PC-3 (cell line): ENCODE data around the gene UBFD1. TPM values are rescaled to one million over a fixed set of nuclear protein-coding genes. Genes with fewer than 3 reads are reported as not detected.

Experiments
- ATAC-seq: fragments of 200-7000 bp; cut with Tn5 transposase; 2 replicates; pipeline ENCODE4 v1.9.1; 2020; ENCODE audit warnings: mild to moderate bottlenecking, moderate library complexity
- BruUV-seq: library from RNA; stranded (reverse); fragments of 400-500 nt; replicated peaks from 2 replicates; lab custom pipeline; 2021; lab: Mats Ljungman, UMichigan
- CTCF ChIA-PET: fragments of 300-600 bp; sonication (Branson Sonifier 250); formaldehyde crosslinking; loops from one replicate; lab custom pipeline; 2022; ENCODE audit warnings: antibody characterized with exemption; lab: Charles Lee
- POLR2A ChIA-PET: fragments of 300-600 bp; sonication (Branson Sonifier 250); formaldehyde crosslinking; loops from one replicate; lab custom pipeline; 2022; ENCODE audit warnings: antibody characterized with exemption; ENCODE audit not compliant: unreplicated experiment; lab: Charles Lee
- DNase-seq: peaks from one replicate; pipeline ENCODE4 v3.0.0-alpha.2; 2015
- H2AFZ ChIP-seq: fragments of 300-600 bp; sonication (generic); 2 replicates; pipeline ENCODE4 v1.6.0; 2016; ENCODE audit warnings: antibody characterized with exemption, low read length
- H3F3A ChIP-seq: fragments of 300-600 bp; sonication (generic); one replicate; pipeline ENCODE4 v1.6.0; 2017; ENCODE audit warnings: antibody characterized with exemption, low read length, control low read depth, mild to moderate bottlenecking; ENCODE audit not compliant: unreplicated experiment
- H3K27ac ChIP-seq: fragments of 300-600 bp; sonication (generic); 2 replicates; pipeline ENCODE4 v1.5.1; 2016; ENCODE audit warnings: mild to moderate bottlenecking, low read length
- H3K27me3 ChIP-seq: fragments of 300-600 bp; sonication (generic); 2 replicates; pipeline ENCODE4 v1.6.1; 2016; ENCODE audit warnings: low read length, mixed read lengths
- H3K36me3 ChIP-seq: fragments of 300-600 bp; sonication (generic); 2 replicates; pipeline ENCODE4 v1.6.1; 2016; ENCODE audit warnings: low read depth, mixed run types, low read length, mixed read lengths
- H3K4me1 ChIP-seq: fragments of 300-600 bp; sonication (generic); 2 replicates; pipeline ENCODE4 v1.5.1; 2016; ENCODE audit warnings: low read length; ENCODE audit not compliant: insufficient read depth
- H3K4me2 ChIP-seq: fragments of 300-600 bp; sonication (generic); 2 replicates; pipeline ENCODE4 v1.6.0; 2016; ENCODE audit warnings: low read length
- H3K4me3 ChIP-seq: fragments of 300-600 bp; sonication (generic); 2 replicates; pipeline ENCODE4 v1.5.1; 2016; ENCODE audit warnings: mild to moderate bottlenecking, low read length, mixed read lengths
- H3K79me2 ChIP-seq: fragments of 300-600 bp; sonication (generic); 2 replicates; pipeline ENCODE4 v1.6.1; 2017; ENCODE audit warnings: low read length, mixed read lengths
- H3K9ac ChIP-seq: fragments of 300-600 bp; sonication (generic); 2 replicates; pipeline ENCODE4 v1.6.0; 2016; ENCODE audit warnings: mild to moderate bottlenecking, low read length
- H3K9me2 ChIP-seq: fragments of 300-600 bp; sonication (generic); replicated peaks from 2 replicates; pipeline ENCODE4 v1.6.1; 2016; ENCODE audit warnings: mixed run types, low read length, mixed read lengths
- H3K9me3 ChIP-seq: fragments of 300-600 bp; sonication (generic); 2 replicates; pipeline ENCODE4 v1.6.1; 2016; ENCODE audit warnings: low read length, mixed read lengths
- H4K20me1 ChIP-seq: fragments of 300-600 bp; sonication (generic); 2 replicates; pipeline ENCODE4 v1.6.1; 2016; ENCODE audit warnings: low read length, mixed read lengths
- EZH2 ChIP-seq: fragments of 300-600 bp; sonication (generic); IDR thresholded peaks from one replicate; pipeline ENCODE4 v1.6.1; 2017; ENCODE audit warnings: antibody characterized with exemption, mild to moderate bottlenecking, low read length; ENCODE audit not compliant: unreplicated experiment
- EZH2phosphoT487 ChIP-seq: fragments of 300-600 bp; sonication (generic); IDR thresholded peaks from 2 replicates; pipeline ENCODE4 v1.6.1; 2018; ENCODE audit warnings: mild to moderate bottlenecking, antibody characterized with exemption, low read length, borderline replicate concordance
- intact Hi-C: fragments of 100-400 bp; cut with micrococcal nuclease; formaldehyde crosslinking; loops from 2 replicates; pipeline ENCODE4 v1.9.0; 2023
- total RNA-seq: library from RNA; depleted of rRNA; stranded (reverse); fragments of >200 nt; gene quantifications from 2 replicates; pipeline ENCODE4 v1.2.3, GENCODE V29; 2014
- TF ChIP-seq, protein P1 (sequence below): fragments of 300-600 bp; sonication (generic); conservative IDR thresholded peaks from 2 replicates; pipeline ENCODE4 v1.5.1; 2017; ENCODE audit warnings: antibody characterized with exemption, low read depth, mild to moderate bottlenecking, low read length

UBFD1 gene
- total RNA-seq, 1 experiment from 2014 or later = 69.7 TPM

- Histone ChIP-seq H3K27ac (no peak overlapping the region), H3K27me3 (no peaks in the 10 kb centered on the region), H3K79me2 (peaks cover 41% of the 10 kb centered on the region), H3K9me2 (no peaks in the 10 kb centered on the region), H3K36me3 (peaks cover 41% of the 10 kb centered on the region), H3K4me2 (no peak overlapping the region), H3K4me1 (peaks cover 3% of the 10 kb centered on the region; the same call in 1 of the 2 replicates), H4K20me1 (no peaks in the 10 kb centered on the region; the same call in 1 of the 2 replicates), H3K9ac (no peak overlapping the region), H2AFZ (no peak overlapping the region), H3F3A (no peaks in the 10 kb centered on the region), H3K4me3 (no peak overlapping the region), H3K9me3 (no peaks in the 10 kb centered on the region)
- TF ChIP-seq EZH2phosphoT487 (no peak), EZH2 (no peak)
- TF ChIP-seq, protein P1, sequence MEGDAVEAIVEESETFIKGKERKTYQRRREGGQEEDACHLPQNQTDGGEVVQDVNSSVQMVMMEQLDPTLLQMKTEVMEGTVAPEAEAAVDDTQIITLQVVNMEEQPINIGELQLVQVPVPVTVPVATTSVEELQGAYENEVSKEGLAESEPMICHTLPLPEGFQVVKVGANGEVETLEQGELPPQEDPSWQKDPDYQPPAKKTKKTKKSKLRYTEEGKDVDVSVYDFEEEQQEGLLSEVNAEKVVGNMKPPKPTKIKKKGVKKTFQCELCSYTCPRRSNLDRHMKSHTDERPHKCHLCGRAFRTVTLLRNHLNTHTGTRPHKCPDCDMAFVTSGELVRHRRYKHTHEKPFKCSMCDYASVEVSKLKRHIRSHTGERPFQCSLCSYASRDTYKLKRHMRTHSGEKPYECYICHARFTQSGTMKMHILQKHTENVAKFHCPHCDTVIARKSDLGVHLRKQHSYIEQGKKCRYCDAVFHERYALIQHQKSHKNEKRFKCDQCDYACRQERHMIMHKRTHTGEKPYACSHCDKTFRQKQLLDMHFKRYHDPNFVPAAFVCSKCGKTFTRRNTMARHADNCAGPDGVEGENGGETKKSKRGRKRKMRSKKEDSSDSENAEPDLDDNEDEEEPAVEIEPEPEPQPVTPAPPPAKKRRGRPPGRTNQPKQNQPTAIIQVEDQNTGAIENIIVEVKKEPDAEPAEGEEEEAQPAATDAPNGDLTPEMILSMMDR = no peak
- DNase-seq (no peak), ATAC-seq (no peak)
- intact Hi-C loops = no loop called here
- BruUV-seq = no TSS peak
- ChIA-PET POLR2A (no interaction called here), CTCF (no interaction called here)
These were observed 4.1 kb downstream of the UBFD1 start for GRCh38 chr16:23561586-23561985.

- intact Hi-C loops = no loop called here
- H3K9me3 ChIP-seq = no peaks in the 10 kb centered on the region
- no peak overlapping the region for H3K4me3 ChIP-seq
- TF ChIP-seq EZH2phosphoT487 = no peak
- no peak for TF ChIP-seq EZH2
- no peaks in the 10 kb centered on the region; the same call in 1 of the 2 replicates for H4K20me1 ChIP-seq
- peaks cover 38% of the 10 kb centered on the region for H3K79me2 ChIP-seq
- DNase-seq = no peak
- ChIA-PET CTCF (no interaction called here), POLR2A (no interaction called here)
- H3K9me2 ChIP-seq = no peaks in the 10 kb centered on the region
- H3K36me3 ChIP-seq = peaks cover 49% of the 10 kb centered on the region; the same call in 1 of the 2 replicates
- no peaks in the 10 kb centered on the region for H3F3A ChIP-seq
- no peak overlapping the region for H3K27ac ChIP-seq
- no peaks in the 10 kb centered on the region for H3K27me3 ChIP-seq
- no peak overlapping the region for H3K4me2 ChIP-seq
- no peak overlapping the region for H3K9ac ChIP-seq
- BruUV-seq = no TSS peak
- ATAC-seq = no peak
- H3K4me1 ChIP-seq = no peaks in the 10 kb centered on the region; the same call in 1 of the 2 replicates
- no peak overlapping the region for H2AFZ ChIP-seq
These were observed 5.0 kb downstream of the UBFD1 start for GRCh38 chr16:23562505-23562904.

DNA sequence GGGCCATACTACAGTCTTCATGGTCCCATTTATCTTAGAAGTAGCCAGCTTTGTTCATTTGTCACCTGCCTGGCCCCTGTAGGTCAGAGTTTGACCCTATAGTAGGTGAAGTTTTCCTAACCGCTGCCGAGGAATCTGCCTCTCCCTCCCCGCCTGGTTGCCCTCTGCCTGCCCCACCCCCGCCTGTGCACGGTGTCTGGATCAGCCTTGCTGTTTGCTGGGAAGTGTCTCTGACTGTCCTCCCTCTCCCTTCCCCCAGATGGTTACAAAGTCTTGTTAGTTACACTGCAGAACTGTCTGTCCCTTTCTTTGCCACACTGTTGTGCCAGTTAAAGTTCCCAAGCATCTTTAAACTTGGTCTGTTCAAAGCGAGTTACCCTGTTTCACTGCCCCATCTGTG is 5.7 kb downstream of the UBFD1 start:
- ChIA-PET CTCF (no interaction called here), POLR2A (no interaction called here)
- Histone ChIP-seq H3K79me2 (peaks cover 33% of the 10 kb centered on the region), H3K4me1 (no peaks in the 10 kb centered on the region; the same call in 1 of the 2 replicates), H3F3A (no peaks in the 10 kb centered on the region), H3K27ac (no peak overlapping the region), H3K36me3 (peaks cover 49% of the 10 kb centered on the region; the same call in 1 of the 2 replicates), H3K9ac (no peak overlapping the region), H3K4me2 (no peak overlapping the region), H2AFZ (no peak overlapping the region), H3K4me3 (no peak overlapping the region), H3K9me2 (no peaks in the 10 kb centered on the region), H4K20me1 (no peaks in the 10 kb centered on the region; the same call in 1 of the 2 replicates), H3K27me3 (no peaks in the 10 kb centered on the region), H3K9me3 (no peaks in the 10 kb centered on the region)
- no peak for ATAC-seq
- no peak for DNase-seq
- TF ChIP-seq EZH2phosphoT487 = no peak
- no peak for TF ChIP-seq EZH2
- TF ChIP-seq, protein P1 = no peak
- intact Hi-C loops = no loop called here
- no TSS peak for BruUV-seq
